WTC11 (cell line): ENCODE data around the gene IL20RB. TPM values are rescaled to one million over a fixed set of nuclear protein-coding genes. Genes with fewer than 3 reads are reported as not detected.

Experiments used
- ATAC-seq: fragments of 200-7000 bp; cut with Tn5 transposase; 2 replicates; pipeline ENCODE4 v1.10.0; 2021; ENCODE audit warnings: mild to moderate bottlenecking, moderate library complexity
- CTCF ChIA-PET: fragments of 300-600 bp; sonication (Branson Sonifier 250); formaldehyde crosslinking; loops from one replicate; lab custom pipeline; 2021; ENCODE audit warnings: antibody characterized with exemption; lab: Charles Lee
- POLR2A ChIA-PET: fragments of 350-600 bp; sonication (Branson Sonifier 250); formaldehyde crosslinking; loops from one replicate; lab custom pipeline; 2021; ENCODE audit warnings: antibody characterized with exemption; lab: Charles Lee
- DNase-seq: peaks from one replicate; pipeline ENCODE4 v3.0.0; 2021; ENCODE audit warnings: low spot score
- H3K27ac Mint-ChIP-seq: 2 replicates; pipeline ENCODE4 v1.8.0; 2021; ENCODE audit warnings: mixed read lengths
- H3K27me3 Mint-ChIP-seq: 2 replicates; pipeline ENCODE4 v1.8.0; 2021; ENCODE audit warnings: low read depth, mild to moderate bottlenecking, moderate library complexity, mixed read lengths
- H3K36me3 Mint-ChIP-seq: 2 replicates; pipeline ENCODE4 v1.8.0; 2021; ENCODE audit warnings: mixed read lengths
- H3K4me1 Mint-ChIP-seq: 2 replicates; pipeline ENCODE4 v1.8.0; 2022; ENCODE audit warnings: mixed read lengths
- H3K4me3 Mint-ChIP-seq: 2 replicates; pipeline ENCODE4 v1.8.0; 2021; ENCODE audit warnings: mild to moderate bottlenecking, moderate library complexity, mixed read lengths
- H3K9me3 Mint-ChIP-seq: 2 replicates; pipeline ENCODE4 v1.8.0; 2021; ENCODE audit warnings: mixed read lengths
- ATF1 ChIP-seq: sonication (generic); formaldehyde crosslinking; IDR thresholded peaks from 2 replicates; pipeline ENCODE4 v1.8.1; 2023; ENCODE audit warnings: mild to moderate bottlenecking, moderate library complexity, missing genetic modification reagents
- CBFB ChIP-seq: sonication (generic); formaldehyde crosslinking; IDR thresholded peaks from 2 replicates; pipeline ENCODE4 v1.8.1; 2022; ENCODE audit warnings: mild to moderate bottlenecking, low read depth, missing genetic modification reagents
- CDX4 ChIP-seq: fragments of 250-450 bp; sonication (Bioruptor Pico); IDR thresholded peaks from 2 replicates; pipeline ENCODE4 v1.9.0; 2021; ENCODE audit warnings: moderate library complexity, mild to moderate bottlenecking, inconsistent platforms, borderline replicate concordance
- GRHL2 ChIP-seq: fragments of 250-450 bp; sonication (Bioruptor Pico); IDR thresholded peaks from 2 replicates; pipeline ENCODE4 v1.8.0; 2022; ENCODE audit warnings: mild to moderate bottlenecking, moderate library complexity; ENCODE audit not compliant: insufficient replicate concordance, severe bottlenecking
- KAT7 ChIP-seq: sonication (generic); formaldehyde crosslinking; IDR thresholded peaks from 2 replicates; pipeline ENCODE4 v1.8.1; 2023; ENCODE audit warnings: missing genetic modification reagents, mild to moderate bottlenecking, borderline replicate concordance
- TCF7 ChIP-seq: sonication (generic); formaldehyde crosslinking; IDR thresholded peaks from 2 replicates; pipeline ENCODE4 v1.8.0; 2022; ENCODE audit warnings: mild to moderate bottlenecking, low read depth, missing genetic modification reagents, moderate library complexity
- TEAD1 ChIP-seq: sonication (generic); formaldehyde crosslinking; IDR thresholded peaks from 2 replicates; pipeline ENCODE4 v1.8.0; 2022; ENCODE audit warnings: mild to moderate bottlenecking, missing genetic modification reagents
- TEAD4 ChIP-seq: sonication (generic); formaldehyde crosslinking; IDR thresholded peaks from 2 replicates; pipeline ENCODE4 v1.8.0; 2022; ENCODE audit warnings: mild to moderate bottlenecking, missing genetic modification reagents
- USF1 ChIP-seq: sonication (generic); formaldehyde crosslinking; IDR thresholded peaks from 2 replicates; pipeline ENCODE4 v1.8.0; 2022; ENCODE audit warnings: mild to moderate bottlenecking, missing genetic modification reagents
- ZBTB21 ChIP-seq: sonication (generic); formaldehyde crosslinking; IDR thresholded peaks from 2 replicates; pipeline ENCODE4 v1.8.1; 2023; ENCODE audit warnings: mild to moderate bottlenecking, missing genetic modification reagents, borderline replicate concordance
- ZNF121 ChIP-seq: sonication (generic); formaldehyde crosslinking; IDR thresholded peaks from 2 replicates; pipeline ENCODE4 v1.8.0; 2023; ENCODE audit warnings: missing genetic modification reagents
- ZNF219 ChIP-seq: sonication (generic); formaldehyde crosslinking; IDR thresholded peaks from 2 replicates; pipeline ENCODE4 v1.8.0; 2023; ENCODE audit warnings: missing genetic modification reagents, mild to moderate bottlenecking, borderline replicate concordance
- ZNF671 ChIP-seq: fragments of 250-450 bp; sonication (Bioruptor Pico); IDR thresholded peaks from 2 replicates; pipeline ENCODE4 v1.8.0; 2021; ENCODE audit warnings: mild to moderate bottlenecking
- total RNA-seq: library from RNA; stranded (reverse); gene quantifications from 3 replicates; pipeline ENCODE4 v1.2.3, GENCODE V29; 2021
- TF ChIP-seq, protein P1 (sequence below): sonication (generic); formaldehyde crosslinking; IDR thresholded peaks from 2 replicates; pipeline ENCODE4 v1.8.0; 2023; ENCODE audit warnings: missing genetic modification reagents, mild to moderate bottlenecking, borderline replicate concordance
- TF ChIP-seq, protein P2 (sequence below): sonication (generic); formaldehyde crosslinking; conservative IDR thresholded peaks from 2 replicates; pipeline ENCODE4 v1.8.1; 2023; ENCODE audit warnings: mild to moderate bottlenecking, low read depth, missing genetic modification reagents, moderate library complexity
- TF ChIP-seq, protein P3 (sequence below): sonication (generic); formaldehyde crosslinking; IDR thresholded peaks from 2 replicates; pipeline ENCODE4 v1.8.1; 2023; ENCODE audit warnings: mild to moderate bottlenecking, missing genetic modification reagents

IL20RB gene
- total RNA-seq, 1 experiment from 2014 or later, result 2.3 TPM

DNA sequence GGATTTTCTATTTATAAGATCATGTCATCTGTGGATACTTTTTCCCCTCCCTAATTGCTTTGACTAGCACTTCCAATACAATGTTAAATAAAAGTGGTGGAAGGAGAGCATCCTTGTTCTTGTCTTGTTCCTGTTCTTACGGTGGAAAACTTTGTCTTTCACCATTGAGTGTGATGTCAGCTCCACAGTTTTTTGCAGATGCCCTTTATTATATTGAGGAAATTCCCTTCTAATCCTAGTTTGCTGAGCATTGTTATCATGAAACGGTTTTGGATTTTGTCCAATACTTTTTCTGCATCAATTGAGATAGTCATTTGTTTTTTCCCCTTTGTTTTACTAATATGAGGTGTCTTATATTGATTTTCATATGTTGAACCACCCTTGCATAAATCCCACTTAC lies 19.9 kb upstream of the IL20RB start:
- POLR2A ChIA-PET, result no interaction called here
- TF ChIP-seq, protein P1, sequence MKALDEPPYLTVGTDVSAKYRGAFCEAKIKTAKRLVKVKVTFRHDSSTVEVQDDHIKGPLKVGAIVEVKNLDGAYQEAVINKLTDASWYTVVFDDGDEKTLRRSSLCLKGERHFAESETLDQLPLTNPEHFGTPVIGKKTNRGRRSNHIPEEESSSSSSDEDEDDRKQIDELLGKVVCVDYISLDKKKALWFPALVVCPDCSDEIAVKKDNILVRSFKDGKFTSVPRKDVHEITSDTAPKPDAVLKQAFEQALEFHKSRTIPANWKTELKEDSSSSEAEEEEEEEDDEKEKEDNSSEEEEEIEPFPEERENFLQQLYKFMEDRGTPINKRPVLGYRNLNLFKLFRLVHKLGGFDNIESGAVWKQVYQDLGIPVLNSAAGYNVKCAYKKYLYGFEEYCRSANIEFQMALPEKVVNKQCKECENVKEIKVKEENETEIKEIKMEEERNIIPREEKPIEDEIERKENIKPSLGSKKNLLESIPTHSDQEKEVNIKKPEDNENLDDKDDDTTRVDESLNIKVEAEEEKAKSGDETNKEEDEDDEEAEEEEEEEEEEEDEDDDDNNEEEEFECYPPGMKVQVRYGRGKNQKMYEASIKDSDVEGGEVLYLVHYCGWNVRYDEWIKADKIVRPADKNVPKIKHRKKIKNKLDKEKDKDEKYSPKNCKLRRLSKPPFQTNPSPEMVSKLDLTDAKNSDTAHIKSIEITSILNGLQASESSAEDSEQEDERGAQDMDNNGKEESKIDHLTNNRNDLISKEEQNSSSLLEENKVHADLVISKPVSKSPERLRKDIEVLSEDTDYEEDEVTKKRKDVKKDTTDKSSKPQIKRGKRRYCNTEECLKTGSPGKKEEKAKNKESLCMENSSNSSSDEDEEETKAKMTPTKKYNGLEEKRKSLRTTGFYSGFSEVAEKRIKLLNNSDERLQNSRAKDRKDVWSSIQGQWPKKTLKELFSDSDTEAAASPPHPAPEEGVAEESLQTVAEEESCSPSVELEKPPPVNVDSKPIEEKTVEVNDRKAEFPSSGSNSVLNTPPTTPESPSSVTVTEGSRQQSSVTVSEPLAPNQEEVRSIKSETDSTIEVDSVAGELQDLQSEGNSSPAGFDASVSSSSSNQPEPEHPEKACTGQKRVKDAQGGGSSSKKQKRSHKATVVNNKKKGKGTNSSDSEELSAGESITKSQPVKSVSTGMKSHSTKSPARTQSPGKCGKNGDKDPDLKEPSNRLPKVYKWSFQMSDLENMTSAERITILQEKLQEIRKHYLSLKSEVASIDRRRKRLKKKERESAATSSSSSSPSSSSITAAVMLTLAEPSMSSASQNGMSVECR (CRISPR knock-in tag), result no peak
- TF ChIP-seq GRHL2 (no peak), CBFB (CRISPR knock-in tag) (no peak)
- TF ChIP-seq, protein P2, sequence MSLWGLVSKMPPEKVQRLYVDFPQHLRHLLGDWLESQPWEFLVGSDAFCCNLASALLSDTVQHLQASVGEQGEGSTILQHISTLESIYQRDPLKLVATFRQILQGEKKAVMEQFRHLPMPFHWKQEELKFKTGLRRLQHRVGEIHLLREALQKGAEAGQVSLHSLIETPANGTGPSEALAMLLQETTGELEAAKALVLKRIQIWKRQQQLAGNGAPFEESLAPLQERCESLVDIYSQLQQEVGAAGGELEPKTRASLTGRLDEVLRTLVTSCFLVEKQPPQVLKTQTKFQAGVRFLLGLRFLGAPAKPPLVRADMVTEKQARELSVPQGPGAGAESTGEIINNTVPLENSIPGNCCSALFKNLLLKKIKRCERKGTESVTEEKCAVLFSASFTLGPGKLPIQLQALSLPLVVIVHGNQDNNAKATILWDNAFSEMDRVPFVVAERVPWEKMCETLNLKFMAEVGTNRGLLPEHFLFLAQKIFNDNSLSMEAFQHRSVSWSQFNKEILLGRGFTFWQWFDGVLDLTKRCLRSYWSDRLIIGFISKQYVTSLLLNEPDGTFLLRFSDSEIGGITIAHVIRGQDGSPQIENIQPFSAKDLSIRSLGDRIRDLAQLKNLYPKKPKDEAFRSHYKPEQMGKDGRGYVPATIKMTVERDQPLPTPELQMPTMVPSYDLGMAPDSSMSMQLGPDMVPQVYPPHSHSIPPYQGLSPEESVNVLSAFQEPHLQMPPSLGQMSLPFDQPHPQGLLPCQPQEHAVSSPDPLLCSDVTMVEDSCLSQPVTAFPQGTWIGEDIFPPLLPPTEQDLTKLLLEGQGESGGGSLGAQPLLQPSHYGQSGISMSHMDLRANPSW (CRISPR knock-in tag), result no peak
- Mint-ChIP-seq H3K9me3 (peaks cover 15% of the 10 kb centered on the region), H3K4me1 (peaks cover 36% of the 10 kb centered on the region), H3K27me3 (no peaks in the 10 kb centered on the region), H3K27ac (no peak overlapping the region), H3K4me3 (no peak overlapping the region), H3K36me3 (peaks cover 19% of the 10 kb centered on the region)
- DNase-seq (no peak), ATAC-seq (no peak)
- CTCF ChIA-PET, result no interaction called here

DNA sequence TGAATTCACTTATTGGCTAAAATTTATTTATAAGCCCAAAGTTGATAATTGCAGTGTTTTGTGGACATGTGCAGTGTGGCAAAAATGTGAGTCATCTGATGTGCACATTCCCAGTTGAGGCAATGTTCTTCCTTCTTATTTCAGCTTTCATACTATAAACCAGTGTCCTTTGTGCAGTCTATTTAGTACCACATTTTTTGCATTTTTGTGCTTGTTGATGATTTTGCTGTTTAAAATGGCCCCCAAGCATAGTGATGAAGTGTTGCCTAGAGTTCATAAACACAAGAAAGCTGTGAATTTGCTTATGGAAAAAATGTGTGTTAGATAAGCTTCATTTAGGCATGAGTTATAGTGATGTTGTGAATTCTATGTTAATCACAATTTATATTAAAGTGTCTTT lies 19.4 kb upstream of the IL20RB start:
- H3K9me3 Mint-ChIP-seq, result peaks cover 15% of the 10 kb centered on the region
- peaks cover 16% of the 10 kb centered on the region for H3K36me3 Mint-ChIP-seq
- peaks cover 41% of the 10 kb centered on the region for H3K4me1 Mint-ChIP-seq
- no peak overlapping the region for H3K4me3 Mint-ChIP-seq
- H3K27me3 Mint-ChIP-seq, result no peaks in the 10 kb centered on the region
- POLR2A ChIA-PET, result no interaction called here
- CTCF ChIA-PET, result no interaction called here
- H3K27ac Mint-ChIP-seq, result no peak overlapping the region
- DNase-seq, result no peak
- TF ChIP-seq ATF1 (no peak), ZBTB21 (CRISPR knock-in tag) (no peak), ZNF121 (CRISPR knock-in tag) (no peak), TEAD1 (CRISPR knock-in tag) (no peak), TCF7 (CRISPR knock-in tag) (no peak), ZNF671 (CRISPR knock-in tag) (no peak), KAT7 (CRISPR knock-in tag) (no peak), CDX4 (CRISPR knock-in tag) (no peak), GRHL2 (no peak), USF1 (CRISPR knock-in tag) (no peak), ZNF219 (no peak), TEAD4 (no peak)
- TF ChIP-seq, protein P2 (CRISPR knock-in tag), result no peak
- TF ChIP-seq, protein P3, sequence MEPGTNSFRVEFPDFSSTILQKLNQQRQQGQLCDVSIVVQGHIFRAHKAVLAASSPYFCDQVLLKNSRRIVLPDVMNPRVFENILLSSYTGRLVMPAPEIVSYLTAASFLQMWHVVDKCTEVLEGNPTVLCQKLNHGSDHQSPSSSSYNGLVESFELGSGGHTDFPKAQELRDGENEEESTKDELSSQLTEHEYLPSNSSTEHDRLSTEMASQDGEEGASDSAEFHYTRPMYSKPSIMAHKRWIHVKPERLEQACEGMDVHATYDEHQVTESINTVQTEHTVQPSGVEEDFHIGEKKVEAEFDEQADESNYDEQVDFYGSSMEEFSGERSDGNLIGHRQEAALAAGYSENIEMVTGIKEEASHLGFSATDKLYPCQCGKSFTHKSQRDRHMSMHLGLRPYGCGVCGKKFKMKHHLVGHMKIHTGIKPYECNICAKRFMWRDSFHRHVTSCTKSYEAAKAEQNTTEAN (CRISPR knock-in tag), result no peak
- no peak for ATAC-seq
